Measurements from ENCODE around the gene FAM107B. TPM values are rescaled to one million over a fixed set of nuclear protein-coding genes. Genes with fewer than 3 reads are reported as not detected.

The FAM107B gene
- total and polyA plus RNA-seq, 2 of the 8 experiments (the other 6 are each of a cell fraction or from before 2014, with no cell fraction given), result 7.5 to 28.1 TPM

- Histone ChIP-seq H4K20me1 (replicated peaks in 1 of 2; ENCODE audit: control insufficient read depth in 1 of 2, insufficient read depth in 2 of 2, low read length in 2 of 2) (no peaks in the 10 kb centered on the region), H3K27ac (ENCODE audit: low read depth, low read length) (no peak overlapping the region), H2BK5ac (ENCODE audit: low read depth, low read length) (no peak overlapping the region), H2BK120ac (replicated peaks; ENCODE audit: low read depth, low read length) (no peak overlapping the region), H3K4me1 (replicated peaks in 1 of 4; ENCODE audit: control insufficient read depth in 3 of 4, insufficient read depth in 4 of 4, low read length in 3 of 4) (peaks cover 0 to 4% (median 0%) of the 10 kb centered on the region in 4 experiments; a peak in 4 of 7 replicates), H2BK12ac (ENCODE audit: low read depth, low read length) (no peak overlapping the region), H4K91ac (replicated peaks; ENCODE audit: insufficient read length, low read length) (no peak overlapping the region), H3K9ac (replicated peaks in 1 of 4; ENCODE audit: extremely low read depth in 1 of 4, low read depth in 3 of 4, low read length in 3 of 4) (no peak overlapping the region), H3K14ac (ENCODE audit: insufficient read length) (no peak overlapping the region), H3K4me3 (ENCODE audit: extremely low read depth in 1 of 4, insufficient read depth in 2 of 4, low read depth in 3 of 4, low read length in 4 of 4) (no peak overlapping the region), H3K27me3 (replicated peaks in 1 of 4; ENCODE audit: control insufficient read depth in 3 of 4, extremely low read depth in 1 of 4, insufficient read depth in 3 of 4, low read length in 3 of 4) (no peaks in the 10 kb centered on the region), H4K8ac (ENCODE audit: extremely low read depth, insufficient read depth, low read length) (no peak overlapping the region; the same call in 1 of the 2 replicates), H4K5ac (ENCODE audit: insufficient read length, low read depth, low read length) (no peak overlapping the region), H2BK20ac (ENCODE audit: low read length) (no peak overlapping the region), H3K79me2 (ENCODE audit: control insufficient read depth in 1 of 2, insufficient read depth in 2 of 2, low read length in 2 of 2) (peaks cover 0 to 31% of the 10 kb centered on the region in 2 experiments; a peak in 2 of 4 replicates), H3K4me2 (ENCODE audit: insufficient read depth in 1 of 2, low read depth in 2 of 2, low read length in 2 of 2) (no peak overlapping the region), H3K79me1 (ENCODE audit: low read depth, low read length) (no peaks in the 10 kb centered on the region; the same call in 1 of the 2 replicates), H2BK15ac (ENCODE audit: low read length) (no peak overlapping the region), H3K23ac (ENCODE audit: insufficient read length) (no peak overlapping the region), H3K18ac (ENCODE audit: extremely low read depth, low read length) (no peak overlapping the region), H3K36me3 (ENCODE audit: control insufficient read depth in 2 of 4, insufficient read depth in 4 of 4, low read length in 3 of 4) (no peaks in the 10 kb centered on the region), H3K23me2 (ENCODE audit: low read depth, low read length) (no peaks in the 10 kb centered on the region), H3K56ac (replicated peaks; ENCODE audit: insufficient read length, low read depth, low read length) (no peak overlapping the region), H2AK5ac (ENCODE audit: low read depth, low read length) (no peak overlapping the region), H2AFZ (ENCODE audit: low read length) (no peak overlapping the region), H3K4ac (replicated peaks; ENCODE audit: insufficient read length, low read depth, low read length) (no peak overlapping the region), H3K9me3 (ENCODE audit: insufficient read depth in 2 of 2, low read depth in 1 of 2, low read length in 1 of 2) (no peaks in the 10 kb centered on the region)
- no peak for FAIRE-seq
- POLR2A ChIA-PET (ENCODE audit: partially characterized antibody), result interaction anchor here (0.6 to 1.6 kb wide), 3 partner anchors 12 to 389 kb away, joined by 3 read pairs; no protein-coding TSS in a partner anchor
- 94% methylated on average over 3 of the region's 3 CpGs; no CpG with 5 or more reads in 1 of the 2 experiments for WGBS, 2 experiments (ENCODE audit: extremely low coverage in 1 of 2, insufficient coverage in 1 of 2, insufficient read length in 1 of 2, insufficient replicate concordance in 2 of 2, low coverage in 1 of 2, low lambda C conversion rate in 2 of 2, missing lambda C conversion rate in 1 of 2)
- CTCF ChIA-PET (ENCODE audit: partially characterized antibody), result interaction anchor here (0.6 to 2.1 kb wide), 3 partner anchors 14 to 38 kb away, joined by 3 to 7 read pairs (median 7); no protein-coding TSS in a partner anchor
- DNase-seq (ENCODE audit: low read depth in 1 of 2, low spot score in 2 of 2), result no peak
- TF ChIP-seq ATF2 (IDR thresholded peaks at IDR 0.05; ENCODE audit: low read length) (no peak), GABPA (IDR thresholded peaks at IDR 0.05; ENCODE audit: borderline replicate concordance, insufficient read depth, low read length) (no peak), RAD21 (IDR thresholded peaks at IDR 0.05 in 1 of 2, conservative IDR thresholded peaks at IDR 0.05 in 1 of 2; ENCODE audit: low read depth in 2 of 2, low read length in 2 of 2) (no peak), SIX5 (IDR thresholded peaks at IDR 0.05; ENCODE audit: low read depth, low read length) (no peak), PHF8 (conservative IDR thresholded peaks at IDR 0.05; ENCODE audit: low read depth, low read length) (no peak), KDM4A (IDR thresholded peaks at IDR 0.05; ENCODE audit: low read depth, low read length, severe bottlenecking) (no peak), TAF1 (IDR thresholded peaks at IDR 0.05; ENCODE audit: low read depth, low read length) (no peak), JUND (IDR thresholded peaks at IDR 0.05; ENCODE audit: low read length) (no peak), KDM5A (IDR thresholded peaks at IDR 0.05; ENCODE audit: low read length) (no peak), CEBPB (IDR thresholded peaks at IDR 0.05; ENCODE audit: low read depth, low read length) (no peak), FOSL1 (IDR thresholded peaks at IDR 0.05; ENCODE audit: insufficient read depth, low read depth, low read length) (no peak), MAFK (IDR thresholded peaks at IDR 0.05; ENCODE audit: low read depth, low read length) (no peak)
Measured at GRCh38 chr10:14574291-14574690, 200.4 kb downstream of the FAM107B start.

All from H1 (cell line).